GM18526 (cell line): ENCODE data around the gene PLEKHG4.

Source experiments
- POLR2A ChIP-seq: IDR thresholded peaks from 3 replicates; pipeline ENCODE4 v1.6.1; 2011; ENCODE audit not compliant: insufficient read length; ENCODE audit errors: extremely low read depth

Gene PLEKHG4

DNA sequence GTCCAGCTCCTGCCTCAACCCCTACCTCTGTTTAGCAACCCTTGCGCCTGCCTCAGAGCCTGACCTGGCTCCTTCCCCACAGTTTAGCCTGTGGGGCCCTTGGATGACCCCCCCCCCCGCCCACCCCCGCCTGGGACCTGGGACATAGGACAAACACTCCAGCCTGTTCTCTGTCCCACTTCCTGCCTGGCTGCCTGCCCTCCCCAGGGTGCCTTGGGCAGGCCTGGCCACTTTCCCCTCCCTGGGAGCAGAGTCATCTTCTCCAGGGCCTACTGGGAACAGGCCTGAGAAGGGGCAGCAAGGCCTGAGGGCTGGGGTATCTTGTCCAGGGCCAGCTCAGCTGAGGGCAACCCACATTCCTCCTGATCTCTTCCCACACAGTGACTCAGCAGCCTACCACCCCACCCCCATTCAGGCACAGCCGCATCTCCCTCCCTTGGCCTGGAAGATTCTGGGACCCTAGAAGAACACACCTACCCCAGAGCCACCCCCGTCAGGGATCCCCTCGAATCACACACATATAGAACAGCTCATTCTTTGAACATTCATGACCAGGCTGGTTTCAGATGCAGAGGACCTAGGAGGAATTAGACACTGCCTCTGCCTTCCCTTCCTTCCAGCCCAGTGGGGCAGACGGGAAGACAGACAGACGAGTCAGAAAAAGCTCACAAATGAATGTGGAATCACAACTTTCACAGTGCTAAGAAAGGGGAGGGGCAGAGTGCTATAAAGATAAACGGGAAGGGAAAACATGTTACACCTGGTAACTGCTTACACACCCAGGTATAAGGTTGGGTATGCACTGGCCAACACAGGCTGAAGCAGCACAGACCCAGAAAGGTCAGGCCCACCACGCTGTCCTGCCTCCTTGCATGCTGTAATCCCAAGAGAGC is 38.1 kb upstream of the PLEKHG4 start:
- TF ChIP-seq POLR2A, result no peak

GRCh38 chr16:67242138-67242730 is 37.1 kb upstream of the PLEKHG4 start:
- no peak for TF ChIP-seq POLR2A

- no peak for TF ChIP-seq POLR2A
These were observed 35.9 kb upstream of the PLEKHG4 start for GRCh38 chr16:67243481-67243880.

GRCh38 chr16:67244387-67245185 is 34.7 kb upstream of the PLEKHG4 start:
- TF ChIP-seq POLR2A, result peak; percentile 58

DNA sequence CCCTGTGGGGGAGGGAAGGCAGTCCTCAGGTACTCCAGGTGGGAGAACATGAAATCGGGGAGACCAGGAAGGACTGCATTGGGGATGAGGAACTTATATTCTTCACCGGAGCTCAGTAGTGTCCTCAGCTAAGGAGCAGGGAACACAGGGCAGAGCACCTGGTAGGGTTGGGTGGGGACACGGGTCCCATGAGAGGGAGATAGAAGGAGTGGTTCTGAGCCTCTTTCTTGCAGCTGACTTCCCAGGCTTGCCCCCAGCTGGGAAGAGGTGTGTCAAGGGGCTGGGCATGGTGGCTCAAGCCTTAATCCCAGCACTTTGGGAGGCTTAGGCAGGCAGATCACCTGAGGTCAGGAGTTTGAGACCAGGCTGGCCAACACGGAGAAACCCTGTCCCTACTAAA is 34.1 kb upstream of the PLEKHG4 start:
- TF ChIP-seq POLR2A, result no peak

- TF ChIP-seq POLR2A, result no peak
These were observed 33.7 kb upstream of the PLEKHG4 start for GRCh38 chr16:67245674-67246080.

GRCh38 chr16:67246081-67246755 is 33.1 kb upstream of the PLEKHG4 start:
- TF ChIP-seq POLR2A, result peak; percentile 37

GRCh38 chr16:67246756-67247191 is 32.6 kb upstream of the PLEKHG4 start:
- TF ChIP-seq POLR2A, result no peak

DNA sequence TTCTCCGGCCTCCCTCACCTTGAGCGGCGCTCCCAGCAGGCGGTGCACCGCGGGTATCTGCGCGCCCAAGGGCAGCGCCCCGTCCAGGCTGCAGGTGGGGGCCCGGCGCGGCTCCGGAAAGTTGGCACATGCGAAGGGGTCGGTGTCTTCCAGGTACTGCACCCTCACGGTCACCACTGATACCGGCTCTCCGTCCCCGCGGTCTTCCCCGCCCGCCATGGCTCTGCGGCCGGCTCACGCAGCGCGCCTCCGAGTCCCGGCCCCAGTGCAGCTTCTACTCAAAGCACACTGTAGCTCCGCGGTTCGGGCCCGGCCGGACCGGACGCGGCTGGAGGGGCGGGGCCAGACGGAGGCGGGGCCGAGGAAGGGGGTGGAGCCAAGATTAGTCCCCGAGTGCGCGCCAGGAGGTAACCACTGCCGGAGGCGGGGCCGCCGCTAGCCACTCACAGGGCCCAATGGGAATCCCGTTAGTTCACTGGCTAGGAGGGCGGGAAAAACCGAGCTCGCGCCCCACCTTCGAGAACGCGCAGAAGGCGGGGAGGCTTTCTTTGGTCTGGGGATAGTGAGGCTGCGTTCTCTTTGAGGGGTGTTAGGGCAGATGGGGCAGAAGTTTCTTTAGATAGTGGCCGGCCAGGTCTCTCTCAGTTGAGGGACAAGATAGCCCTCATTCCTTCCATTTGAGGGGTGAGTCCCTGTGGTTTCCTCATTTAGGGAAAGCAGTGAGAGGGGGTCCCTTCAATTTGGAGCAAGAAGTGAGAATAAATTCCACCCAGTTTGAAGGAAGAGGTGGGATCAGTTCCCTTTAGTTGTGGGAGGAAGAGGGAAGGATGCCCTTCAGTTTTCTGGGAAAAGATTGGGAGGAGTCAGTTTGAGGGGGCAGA is 31.9 kb upstream of the PLEKHG4 start, which contains the start of gene FHOD1:
FHOD1 (minus strand) TSS at position 290 of the 881 bp plus-strand sequence; CDS start at position 219, 71 bp downstream.
- peak; percentile 77 for TF ChIP-seq POLR2A

GRCh38 chr16:67248073-67248400 is 31.3 kb upstream of the PLEKHG4 start:
- no peak for TF ChIP-seq POLR2A

- TF ChIP-seq POLR2A, result no peak
These were observed 30.7 kb upstream of the PLEKHG4 start, which contains the start of gene SLC9A5 for GRCh38 chr16:67248401-67249177. SLC9A5 (plus strand) TSS chr16:67248979; CDS start chr16:67249015, 36 bp downstream.

DNA sequence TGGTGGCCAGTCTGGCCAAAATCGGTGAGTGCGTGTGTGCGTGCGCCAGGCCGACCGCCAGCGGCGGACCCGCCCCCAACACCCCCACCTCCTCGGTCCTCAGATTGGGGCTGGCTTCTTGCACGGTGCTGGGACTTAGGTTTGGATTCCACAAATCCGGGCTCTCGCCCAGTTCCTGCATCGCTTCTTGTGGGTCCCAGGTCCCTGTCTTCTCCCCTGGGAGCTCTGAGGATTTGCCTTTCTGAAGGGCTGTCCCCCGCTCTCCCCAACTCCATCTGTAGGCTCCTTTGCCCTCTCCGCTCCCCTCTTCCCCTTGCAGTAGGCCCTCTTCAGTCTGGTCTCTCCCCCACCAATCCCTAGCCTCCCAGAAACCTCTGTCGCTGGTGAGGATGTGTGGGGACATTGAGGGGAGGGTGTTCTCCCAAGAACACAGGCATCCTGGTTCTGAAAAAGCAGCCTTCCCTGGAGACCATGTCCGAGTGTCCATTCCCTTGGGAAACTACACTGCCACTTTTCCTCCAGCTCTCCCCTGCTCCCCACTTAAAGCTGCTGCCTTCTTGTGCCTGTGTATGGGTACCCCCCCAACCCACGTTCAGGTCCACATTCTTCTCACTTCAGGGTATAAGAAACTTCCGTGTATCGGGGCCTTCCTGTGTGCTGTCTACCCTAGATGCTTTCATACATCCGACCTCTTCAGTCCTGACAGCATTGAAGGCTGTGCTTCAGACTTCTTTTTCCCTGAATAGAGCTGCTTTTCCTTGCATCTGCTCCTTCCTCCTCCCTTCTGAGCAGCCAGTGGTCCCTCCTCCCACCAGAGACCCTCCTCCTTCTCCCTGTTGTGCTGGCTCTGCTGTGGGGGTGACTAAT is 29.9 kb upstream of the PLEKHG4 start:
- TF ChIP-seq POLR2A, result no peak

DNA sequence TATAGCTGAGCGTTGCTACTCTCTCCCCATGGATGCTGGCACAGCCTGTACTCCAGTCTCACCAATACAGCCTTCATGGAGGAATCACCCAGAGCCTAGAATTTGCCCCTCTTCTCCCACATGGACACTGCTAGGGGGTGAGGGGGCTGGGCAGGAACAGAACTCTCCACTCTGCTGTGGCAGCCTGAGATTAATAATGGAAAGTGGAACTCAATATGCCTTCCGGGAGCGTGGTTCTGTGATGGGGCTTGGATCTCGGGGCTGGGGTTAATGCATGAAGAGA is 29.3 kb upstream of the PLEKHG4 start:
- TF ChIP-seq POLR2A, result no peak
